ENCODE results near the gene PCDHB13.
"Not testable (repeated sequence)": the region's sequence is repeated elsewhere in the genome, so short reads cannot be mapped to it uniquely, and the experiment has no call there.

DNA sequence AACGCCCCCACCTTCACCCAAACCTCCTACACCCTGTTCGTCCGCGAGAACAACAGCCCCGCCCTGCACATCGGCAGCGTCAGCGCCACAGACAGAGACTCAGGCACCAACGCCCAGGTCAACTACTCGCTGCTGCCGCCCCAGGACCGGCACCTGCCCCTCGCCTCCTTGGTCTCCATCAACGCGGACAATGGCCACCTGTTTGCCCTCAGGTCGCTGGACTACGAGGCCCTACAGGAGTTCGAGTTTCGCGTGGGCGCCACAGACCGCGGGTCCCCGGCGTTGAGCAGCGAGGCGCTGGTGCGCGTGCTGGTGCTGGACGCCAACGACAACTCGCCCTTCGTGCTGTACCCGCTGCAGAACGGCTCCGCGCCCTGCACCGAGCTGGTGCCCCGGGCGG, 11.1 kb downstream of the PCDHB13 start:
- not testable (repeated sequence) for TF ChIP-seq ZBTB20 (CRISPR knock-in tag; IDR thresholded peaks at IDR 0.05; ENCODE audit: borderline replicate concordance, low read depth); MYC (CRISPR knock-in tag; IDR thresholded peaks at IDR 0.05; ENCODE audit: borderline replicate concordance); SMYD3 (CRISPR knock-in tag; IDR thresholded peaks at IDR 0.05); ZBTB37 (CRISPR knock-in tag; IDR thresholded peaks at IDR 0.05); RFXANK (CRISPR knock-in tag; IDR thresholded peaks at IDR 0.05); ZNF276 (CRISPR knock-in tag; IDR thresholded peaks at IDR 0.05; ENCODE audit: low read depth); TBL1XR1 (IDR thresholded peaks at IDR 0.05; ENCODE audit: borderline replicate concordance, low read length, partially characterized antibody); EZH2 (conservative IDR thresholded peaks at IDR 0.05; ENCODE audit: low read depth, low read length); TFE3 (CRISPR knock-in tag; IDR thresholded peaks at IDR 0.05)
- TF ChIP-seq, protein P1, sequence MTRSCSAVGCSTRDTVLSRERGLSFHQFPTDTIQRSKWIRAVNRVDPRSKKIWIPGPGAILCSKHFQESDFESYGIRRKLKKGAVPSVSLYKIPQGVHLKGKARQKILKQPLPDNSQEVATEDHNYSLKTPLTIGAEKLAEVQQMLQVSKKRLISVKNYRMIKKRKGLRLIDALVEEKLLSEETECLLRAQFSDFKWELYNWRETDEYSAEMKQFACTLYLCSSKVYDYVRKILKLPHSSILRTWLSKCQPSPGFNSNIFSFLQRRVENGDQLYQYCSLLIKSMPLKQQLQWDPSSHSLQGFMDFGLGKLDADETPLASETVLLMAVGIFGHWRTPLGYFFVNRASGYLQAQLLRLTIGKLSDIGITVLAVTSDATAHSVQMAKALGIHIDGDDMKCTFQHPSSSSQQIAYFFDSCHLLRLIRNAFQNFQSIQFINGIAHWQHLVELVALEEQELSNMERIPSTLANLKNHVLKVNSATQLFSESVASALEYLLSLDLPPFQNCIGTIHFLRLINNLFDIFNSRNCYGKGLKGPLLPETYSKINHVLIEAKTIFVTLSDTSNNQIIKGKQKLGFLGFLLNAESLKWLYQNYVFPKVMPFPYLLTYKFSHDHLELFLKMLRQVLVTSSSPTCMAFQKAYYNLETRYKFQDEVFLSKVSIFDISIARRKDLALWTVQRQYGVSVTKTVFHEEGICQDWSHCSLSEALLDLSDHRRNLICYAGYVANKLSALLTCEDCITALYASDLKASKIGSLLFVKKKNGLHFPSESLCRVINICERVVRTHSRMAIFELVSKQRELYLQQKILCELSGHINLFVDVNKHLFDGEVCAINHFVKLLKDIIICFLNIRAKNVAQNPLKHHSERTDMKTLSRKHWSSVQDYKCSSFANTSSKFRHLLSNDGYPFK (CRISPR knock-in tag; IDR thresholded peaks at IDR 0.05; ENCODE audit: borderline replicate concordance), result not testable (repeated sequence)

Data from HepG2 (cell line).